ENCODE data around the gene ADCK2.
"Not testable (repeated sequence)": the region's sequence is repeated elsewhere in the genome, so short reads cannot be mapped to it uniquely, and the experiment has no call there.

DNA sequence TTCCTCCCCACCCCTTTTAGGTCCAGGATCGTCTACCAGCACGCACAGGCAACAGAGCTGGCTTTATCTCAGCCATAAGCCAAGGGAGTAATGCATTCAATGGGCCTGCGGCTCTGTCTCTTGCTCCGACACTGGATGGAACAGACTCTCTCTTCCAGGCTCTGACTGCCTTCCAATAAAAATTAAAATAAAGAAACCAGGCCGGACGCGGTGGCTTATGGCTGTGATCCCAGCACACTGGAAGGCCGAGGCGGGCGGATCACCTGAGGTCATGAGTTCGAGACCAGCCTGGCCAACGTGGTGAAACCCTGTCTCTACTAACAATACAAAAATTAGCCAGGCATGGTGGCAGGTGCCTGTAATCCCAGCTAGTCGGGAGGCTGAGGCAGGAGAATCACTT lies 28.0 kb upstream of the ADCK2 start:
- TF ChIP-seq CHD4 (IDR thresholded peaks at IDR 0.05); POLR2A (IDR thresholded peaks at IDR 0.05; ENCODE audit: low read depth, low read length); TCF12 (IDR thresholded peaks at IDR 0.05; ENCODE audit: low read depth, low read length); SIN3A (IDR thresholded peaks at IDR 0.05; ENCODE audit: low read depth, low read length); ZNF24 (IDR thresholded peaks at IDR 0.05); SMAD1 (IDR thresholded peaks at IDR 0.05; ENCODE audit: low read depth, partially characterized antibody); EZH2 (IDR thresholded peaks at IDR 0.05; ENCODE audit: borderline replicate concordance, control insufficient read depth, low read depth, low read length); ZNF384 (IDR thresholded peaks at IDR 0.05; ENCODE audit: borderline replicate concordance, low read depth, low read length); ZNF274 (IDR thresholded peaks at IDR 0.05; ENCODE audit: insufficient read depth, insufficient read length); TARDBP (IDR thresholded peaks at IDR 0.05; ENCODE audit: borderline replicate concordance): not testable (repeated sequence)
- TF ChIP-seq, protein P1, sequence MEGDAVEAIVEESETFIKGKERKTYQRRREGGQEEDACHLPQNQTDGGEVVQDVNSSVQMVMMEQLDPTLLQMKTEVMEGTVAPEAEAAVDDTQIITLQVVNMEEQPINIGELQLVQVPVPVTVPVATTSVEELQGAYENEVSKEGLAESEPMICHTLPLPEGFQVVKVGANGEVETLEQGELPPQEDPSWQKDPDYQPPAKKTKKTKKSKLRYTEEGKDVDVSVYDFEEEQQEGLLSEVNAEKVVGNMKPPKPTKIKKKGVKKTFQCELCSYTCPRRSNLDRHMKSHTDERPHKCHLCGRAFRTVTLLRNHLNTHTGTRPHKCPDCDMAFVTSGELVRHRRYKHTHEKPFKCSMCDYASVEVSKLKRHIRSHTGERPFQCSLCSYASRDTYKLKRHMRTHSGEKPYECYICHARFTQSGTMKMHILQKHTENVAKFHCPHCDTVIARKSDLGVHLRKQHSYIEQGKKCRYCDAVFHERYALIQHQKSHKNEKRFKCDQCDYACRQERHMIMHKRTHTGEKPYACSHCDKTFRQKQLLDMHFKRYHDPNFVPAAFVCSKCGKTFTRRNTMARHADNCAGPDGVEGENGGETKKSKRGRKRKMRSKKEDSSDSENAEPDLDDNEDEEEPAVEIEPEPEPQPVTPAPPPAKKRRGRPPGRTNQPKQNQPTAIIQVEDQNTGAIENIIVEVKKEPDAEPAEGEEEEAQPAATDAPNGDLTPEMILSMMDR (IDR thresholded peaks at IDR 0.05 in 2 of 3, conservative IDR thresholded peaks at IDR 0.05 in 1 of 3; ENCODE audit: control insufficient read depth in 2 of 3, extremely low read depth in 1 of 3, insufficient read depth in 1 of 3, low read depth in 3 of 3, low read length in 3 of 3) = not testable (repeated sequence)
- TF ChIP-seq, protein P2, sequence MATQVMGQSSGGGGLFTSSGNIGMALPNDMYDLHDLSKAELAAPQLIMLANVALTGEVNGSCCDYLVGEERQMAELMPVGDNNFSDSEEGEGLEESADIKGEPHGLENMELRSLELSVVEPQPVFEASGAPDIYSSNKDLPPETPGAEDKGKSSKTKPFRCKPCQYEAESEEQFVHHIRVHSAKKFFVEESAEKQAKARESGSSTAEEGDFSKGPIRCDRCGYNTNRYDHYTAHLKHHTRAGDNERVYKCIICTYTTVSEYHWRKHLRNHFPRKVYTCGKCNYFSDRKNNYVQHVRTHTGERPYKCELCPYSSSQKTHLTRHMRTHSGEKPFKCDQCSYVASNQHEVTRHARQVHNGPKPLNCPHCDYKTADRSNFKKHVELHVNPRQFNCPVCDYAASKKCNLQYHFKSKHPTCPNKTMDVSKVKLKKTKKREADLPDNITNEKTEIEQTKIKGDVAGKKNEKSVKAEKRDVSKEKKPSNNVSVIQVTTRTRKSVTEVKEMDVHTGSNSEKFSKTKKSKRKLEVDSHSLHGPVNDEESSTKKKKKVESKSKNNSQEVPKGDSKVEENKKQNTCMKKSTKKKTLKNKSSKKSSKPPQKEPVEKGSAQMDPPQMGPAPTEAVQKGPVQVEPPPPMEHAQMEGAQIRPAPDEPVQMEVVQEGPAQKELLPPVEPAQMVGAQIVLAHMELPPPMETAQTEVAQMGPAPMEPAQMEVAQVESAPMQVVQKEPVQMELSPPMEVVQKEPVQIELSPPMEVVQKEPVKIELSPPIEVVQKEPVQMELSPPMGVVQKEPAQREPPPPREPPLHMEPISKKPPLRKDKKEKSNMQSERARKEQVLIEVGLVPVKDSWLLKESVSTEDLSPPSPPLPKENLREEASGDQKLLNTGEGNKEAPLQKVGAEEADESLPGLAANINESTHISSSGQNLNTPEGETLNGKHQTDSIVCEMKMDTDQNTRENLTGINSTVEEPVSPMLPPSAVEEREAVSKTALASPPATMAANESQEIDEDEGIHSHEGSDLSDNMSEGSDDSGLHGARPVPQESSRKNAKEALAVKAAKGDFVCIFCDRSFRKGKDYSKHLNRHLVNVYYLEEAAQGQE (IDR thresholded peaks at IDR 0.05; ENCODE audit: low read depth, low read length) = not testable (repeated sequence)

All from GM12878 (cell line).